ENCODE results near the gene PPP2R1A. TPM values are rescaled to one million over a fixed set of nuclear protein-coding genes. Genes with fewer than 3 reads are reported as not detected.
A peak's percentile ranks its signal among the peaks of the same experiment; 100 is the strongest.

Gene PPP2R1A
- total RNA-seq, 1 experiment from 2014 or later = 316 TPM

DNA sequence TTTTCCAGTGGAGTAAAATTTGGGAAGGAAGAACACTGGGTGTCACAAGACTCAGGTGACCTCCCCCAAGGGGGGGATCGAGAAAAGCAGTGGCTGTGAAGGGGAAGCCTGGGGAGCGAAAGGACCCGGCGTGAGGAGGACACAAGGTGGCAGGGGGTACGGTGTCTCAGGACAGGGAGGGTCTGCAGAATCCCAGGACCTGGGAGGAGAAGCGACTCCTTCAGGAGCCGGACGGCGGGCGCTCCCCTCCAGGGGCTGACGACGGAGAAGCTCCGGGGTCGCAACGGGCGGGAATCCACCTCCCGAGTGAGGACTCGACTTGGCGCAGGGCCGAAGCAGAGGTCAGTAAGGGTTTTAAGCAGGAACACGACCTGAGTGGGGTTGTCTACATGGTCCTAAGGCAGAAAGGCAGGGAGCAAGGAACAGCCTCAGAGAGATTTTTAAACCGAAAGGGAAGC is 19.0 kb upstream of the PPP2R1A start:
- Histone ChIP-seq H3K9me3 (ENCODE audit: insufficient read depth, low read depth) (peaks cover 10% of the 10 kb centered on the region), H3K79me2 (ENCODE audit: low read depth) (no peaks in the 10 kb centered on the region), H3K27me3 (ENCODE audit: insufficient read depth, low read depth) (no peaks in the 10 kb centered on the region), H4K20me1 (ENCODE audit: insufficient read depth) (no peaks in the 10 kb centered on the region), H3K27ac (no peak overlapping the region), H3K9me2 (ENCODE audit: insufficient read depth) (no peaks in the 10 kb centered on the region), H3F3A (ENCODE audit: insufficient read depth, low read depth) (peaks cover 2% of the 10 kb centered on the region; the same call in 1 of the 2 replicates), H3K36me3 (ENCODE audit: low read depth) (peaks cover 23% of the 10 kb centered on the region), H3K4me2 (peak overlapping the region; percentile 99), H3K4me3 (peak overlapping the region; percentile 95), H3K4me1 (replicated peaks; ENCODE audit: insufficient read depth) (peaks cover 11% of the 10 kb centered on the region), H2AFZ (peak overlapping the region; percentile 97)
- no peak for TF ChIP-seq EZH2 (IDR thresholded peaks at IDR 0.05; ENCODE audit: low read depth)
- TF ChIP-seq, protein P1, sequence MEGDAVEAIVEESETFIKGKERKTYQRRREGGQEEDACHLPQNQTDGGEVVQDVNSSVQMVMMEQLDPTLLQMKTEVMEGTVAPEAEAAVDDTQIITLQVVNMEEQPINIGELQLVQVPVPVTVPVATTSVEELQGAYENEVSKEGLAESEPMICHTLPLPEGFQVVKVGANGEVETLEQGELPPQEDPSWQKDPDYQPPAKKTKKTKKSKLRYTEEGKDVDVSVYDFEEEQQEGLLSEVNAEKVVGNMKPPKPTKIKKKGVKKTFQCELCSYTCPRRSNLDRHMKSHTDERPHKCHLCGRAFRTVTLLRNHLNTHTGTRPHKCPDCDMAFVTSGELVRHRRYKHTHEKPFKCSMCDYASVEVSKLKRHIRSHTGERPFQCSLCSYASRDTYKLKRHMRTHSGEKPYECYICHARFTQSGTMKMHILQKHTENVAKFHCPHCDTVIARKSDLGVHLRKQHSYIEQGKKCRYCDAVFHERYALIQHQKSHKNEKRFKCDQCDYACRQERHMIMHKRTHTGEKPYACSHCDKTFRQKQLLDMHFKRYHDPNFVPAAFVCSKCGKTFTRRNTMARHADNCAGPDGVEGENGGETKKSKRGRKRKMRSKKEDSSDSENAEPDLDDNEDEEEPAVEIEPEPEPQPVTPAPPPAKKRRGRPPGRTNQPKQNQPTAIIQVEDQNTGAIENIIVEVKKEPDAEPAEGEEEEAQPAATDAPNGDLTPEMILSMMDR (conservative IDR thresholded peaks at IDR 0.05) = no peak
- TSS peak; percentile 89 for BruUV-seq (replicated peaks)
- ChIA-PET CTCF (interaction anchor here (0.7 kb wide), 2 partner anchors 66 to 491 kb away, joined by 3 to 19 read pairs; no protein-coding TSS in a partner anchor), POLR2A (ENCODE audit: unreplicated experiment) (interaction anchor here (0.7 kb wide), 2 partner anchors 18 to 244 kb away, joined by 8 to 22 read pairs; partner anchors contain the start of gene ZNF613)
- no peak for DNase-seq
- intact Hi-C loops (cut with micrococcal nuclease; ENCODE audit: unreplicated experiment) = loop anchor here (1.0 kb wide), 2 partner anchors 18 to 32 kb away; partner anchors contain the start of gene ZNF616

DNA sequence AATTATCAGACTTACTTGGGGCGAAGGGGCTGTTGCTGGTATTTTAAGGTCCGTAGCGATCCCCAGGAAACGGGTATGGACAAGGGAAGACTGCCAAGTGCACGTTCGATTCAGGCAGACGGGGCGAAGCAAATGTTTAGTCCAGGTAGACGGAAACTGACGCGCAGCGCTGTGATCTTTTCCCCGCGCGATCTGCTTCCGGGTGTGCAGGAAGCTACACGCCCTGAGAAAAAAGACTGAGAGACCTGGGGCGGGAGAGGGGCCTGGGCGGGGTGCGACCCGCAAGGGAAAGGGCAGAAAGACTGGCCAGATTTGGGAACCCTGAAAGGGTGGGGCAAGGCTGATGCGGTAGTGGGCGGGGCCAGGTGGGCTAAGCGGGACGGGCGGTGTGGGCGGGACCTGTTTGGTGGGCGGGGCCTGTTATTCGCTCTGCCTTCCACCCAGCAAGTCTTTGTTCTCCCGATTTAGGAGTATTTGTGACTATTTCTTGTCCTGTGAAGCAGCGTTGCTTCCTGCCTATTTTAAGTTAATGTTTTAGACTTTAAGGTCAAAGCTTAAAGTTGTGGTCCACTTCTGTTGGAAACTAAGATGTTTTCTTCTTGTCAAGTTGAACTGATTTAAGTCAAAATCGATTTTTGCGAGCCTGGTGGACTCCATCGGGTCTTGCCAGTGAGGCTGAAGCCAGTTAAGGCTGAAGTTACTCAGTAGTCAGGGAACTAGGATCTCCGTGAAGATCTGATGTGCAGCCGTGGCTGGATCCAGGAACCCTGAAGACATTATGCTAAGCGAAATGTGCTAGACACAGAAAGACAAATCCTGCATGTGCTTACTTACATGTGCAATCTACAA is 18.3 kb upstream of the PPP2R1A start, which contains the start of gene ZNF836:
ZNF836 (minus strand) TSS at position 301 of the 849 bp plus-strand sequence. CDS start 3,549 bp downstream, outside the sequence.
- TSS peak; percentile 59 for BruUV-seq (replicated peaks)
- ChIA-PET CTCF (interaction anchor here (0.6 to 0.7 kb wide), 3 partner anchors 23 to 490 kb away, joined by 3 to 19 read pairs (median 8); no protein-coding TSS in a partner anchor), POLR2A (ENCODE audit: unreplicated experiment) (interaction anchor here (0.6 to 0.7 kb wide), 3 partner anchors 18 to 355 kb away, joined by 4 to 22 read pairs (median 8); partner anchors contain the start of gene ZNF613)
- no peak for TF ChIP-seq EZH2 (IDR thresholded peaks at IDR 0.05; ENCODE audit: low read depth)
- TF ChIP-seq, protein P1 (conservative IDR thresholded peaks at IDR 0.05) = no peak
- H3K4me1 ChIP-seq (replicated peaks; ENCODE audit: insufficient read depth) = peaks cover 18% of the 10 kb centered on the region
- no peaks in the 10 kb centered on the region for H4K20me1 ChIP-seq (ENCODE audit: insufficient read depth)
- H3K4me3 ChIP-seq = peak within 1 kb of the TSS; percentile 95
- H3K9me2 ChIP-seq (ENCODE audit: insufficient read depth) = no peaks in the 10 kb centered on the region
- peaks cover 9% of the 10 kb centered on the region for H3F3A ChIP-seq (ENCODE audit: insufficient read depth, low read depth)
- intact Hi-C loops (cut with micrococcal nuclease; ENCODE audit: unreplicated experiment) = loop anchor here (1.0 kb wide), 2 partner anchors 18 to 32 kb away; partner anchors contain the start of gene ZNF616
- peak within 1 kb of the TSS; percentile 97 for H2AFZ ChIP-seq
- no peak within 1 kb of the TSS for H3K27ac ChIP-seq
- H3K79me2 ChIP-seq (ENCODE audit: low read depth) = no peaks in the 10 kb centered on the region
- peaks cover 19% of the 10 kb centered on the region for H3K36me3 ChIP-seq (ENCODE audit: low read depth)
- peak; percentile 67 to 88 for DNase-seq
- H3K27me3 ChIP-seq (ENCODE audit: insufficient read depth, low read depth) = no peaks in the 10 kb centered on the region
- H3K9me3 ChIP-seq (ENCODE audit: insufficient read depth, low read depth) = peaks cover 10% of the 10 kb centered on the region
- peak within 1 kb of the TSS; percentile 99 for H3K4me2 ChIP-seq

DNA sequence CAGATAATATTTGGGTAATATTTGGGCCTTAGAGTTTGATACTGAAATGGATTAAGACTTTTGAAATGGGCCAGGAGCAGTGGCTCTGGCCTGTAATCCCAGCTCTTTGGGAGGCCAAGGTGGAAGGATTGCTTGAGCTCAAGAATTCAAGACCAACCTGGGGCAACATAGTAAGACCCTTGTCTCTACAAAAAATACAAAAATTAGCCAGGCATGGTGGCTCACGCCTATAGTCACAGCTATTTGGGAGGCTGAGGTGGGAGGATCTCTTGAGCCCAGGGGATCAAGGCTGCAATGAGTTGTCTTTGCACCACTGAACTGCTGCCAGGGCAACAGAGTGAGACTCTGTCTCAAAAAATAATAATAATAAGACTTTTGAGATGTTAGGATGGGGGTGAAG is 17.5 kb upstream of the PPP2R1A start:
- H3F3A ChIP-seq (ENCODE audit: insufficient read depth, low read depth) = peaks cover 9% of the 10 kb centered on the region
- no TSS peak for BruUV-seq (replicated peaks)
- intact Hi-C loops (cut with micrococcal nuclease; ENCODE audit: unreplicated experiment) = no loop called here
- ChIA-PET POLR2A (ENCODE audit: unreplicated experiment) (no interaction called here), CTCF (no interaction called here)
- no peak for DNase-seq
- H3K9me2 ChIP-seq (ENCODE audit: insufficient read depth) = no peaks in the 10 kb centered on the region
- peaks cover 25% of the 10 kb centered on the region for H3K4me1 ChIP-seq (replicated peaks; ENCODE audit: insufficient read depth)
- no peak for TF ChIP-seq EZH2 (IDR thresholded peaks at IDR 0.05; ENCODE audit: low read depth)
- TF ChIP-seq, protein P1 (conservative IDR thresholded peaks at IDR 0.05) = no peak
- H3K4me3 ChIP-seq = no peak overlapping the region
- peaks cover 8% of the 10 kb centered on the region for H3K9me3 ChIP-seq (ENCODE audit: insufficient read depth, low read depth)
- H3K4me2 ChIP-seq = no peak overlapping the region
- no peaks in the 10 kb centered on the region for H3K27me3 ChIP-seq (ENCODE audit: insufficient read depth, low read depth)
- peak overlapping the region; percentile 97; the same call in 1 of the 2 replicates for H2AFZ ChIP-seq
- no peaks in the 10 kb centered on the region for H4K20me1 ChIP-seq (ENCODE audit: insufficient read depth)
- peaks cover 14% of the 10 kb centered on the region for H3K36me3 ChIP-seq (ENCODE audit: low read depth)
- no peaks in the 10 kb centered on the region for H3K79me2 ChIP-seq (ENCODE audit: low read depth)
- H3K27ac ChIP-seq = no peak overlapping the region
